Measurements from ENCODE around the gene CD96. TPM values are rescaled to one million over a fixed set of nuclear protein-coding genes. Genes with fewer than 3 reads are reported as not detected.
"Not testable (repeated sequence)": the region's sequence is repeated elsewhere in the genome, so short reads cannot be mapped to it uniquely, and the experiment has no call there.

CD96 gene
- total and polyA plus RNA-seq, 2 donors = 2.1 to 7.6 TPM

DNA sequence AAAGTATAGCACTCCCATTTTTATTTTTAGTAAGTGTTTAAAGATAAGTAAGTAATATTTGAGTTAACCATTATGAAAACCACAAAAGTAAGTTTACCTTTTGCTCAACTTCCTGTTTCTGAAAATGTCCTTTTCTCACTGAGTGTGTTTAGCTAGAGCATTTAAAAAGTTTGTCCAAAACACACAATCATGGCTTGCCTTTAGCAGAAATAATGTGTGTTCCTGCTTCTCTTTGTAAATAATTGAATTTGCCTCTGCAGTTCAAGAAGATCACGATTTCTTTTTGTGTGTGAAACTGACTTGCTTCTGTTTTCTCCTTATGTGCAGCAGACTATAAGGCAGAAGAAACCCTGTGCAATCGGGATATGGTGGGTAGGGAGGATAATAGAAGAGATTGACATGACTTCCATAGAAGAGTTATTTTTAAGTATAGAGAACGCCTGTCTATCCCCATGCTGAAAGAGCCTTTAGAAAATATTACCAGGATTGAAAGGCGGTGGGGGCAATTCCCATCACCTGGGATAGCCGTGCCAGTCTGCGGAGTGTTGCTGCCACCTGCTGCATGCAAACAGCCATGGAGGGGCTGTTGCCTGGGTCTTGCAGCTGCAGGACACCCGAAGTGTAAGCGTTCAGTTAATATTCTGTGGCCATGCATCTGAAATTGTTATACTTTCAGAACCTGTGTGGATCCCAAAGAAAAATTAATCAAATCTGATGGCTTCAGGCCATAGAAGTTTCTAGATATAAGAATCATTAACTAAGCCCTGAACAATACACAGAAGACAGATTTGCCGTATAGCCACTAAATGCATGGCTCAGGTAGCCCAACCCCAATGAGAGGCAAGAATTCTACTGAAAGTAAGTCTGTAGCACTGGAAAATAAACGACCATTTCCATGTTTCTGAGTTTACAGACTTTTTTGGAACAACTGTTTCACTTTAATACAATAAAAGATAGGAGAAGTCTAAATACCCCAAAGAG, 2.4 kb upstream of the CD96 start:
- H3K4me1 ChIP-seq (ENCODE audit: insufficient read depth) = no peaks in the 10 kb centered on the region
- DNase-seq (ENCODE audit: extremely low spot score) = peak; percentile 11
- no peak overlapping the region for H3K27ac ChIP-seq (ENCODE audit: low read depth)
- H3K36me3 ChIP-seq (ENCODE audit: insufficient read depth) = no peaks in the 10 kb centered on the region
- no peak overlapping the region for H3K4me3 ChIP-seq (ENCODE audit: low read depth, low read length)
- WGBS = 27% methylated on average over 10 of the region's 10 CpGs

DNA sequence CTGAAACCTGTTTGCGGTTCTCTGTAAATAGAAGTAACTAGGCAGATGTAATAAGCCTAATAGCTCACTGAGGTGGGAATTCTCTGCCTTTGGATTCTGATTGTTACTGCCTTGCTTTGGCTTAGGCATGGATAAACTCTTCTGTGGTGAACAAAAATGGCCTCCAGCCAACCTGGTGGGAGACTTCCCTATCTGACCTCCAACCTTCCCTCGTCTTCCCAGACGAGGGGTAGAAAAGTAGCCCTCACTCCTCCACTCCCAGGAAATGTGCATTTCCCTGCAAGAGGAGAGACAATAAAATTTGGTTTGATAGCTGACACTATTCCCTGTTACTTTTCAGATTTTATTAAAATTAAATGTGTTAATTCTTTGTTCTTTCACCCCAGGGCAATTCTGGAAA, 606 bp upstream of the CD96 start:
- H3K4me3 ChIP-seq (ENCODE audit: low read depth, low read length) = no peak overlapping the region
- WGBS = 82% methylated on average over 3 of the region's 3 CpGs
- no peak for DNase-seq (ENCODE audit: extremely low spot score)
- H3K36me3 ChIP-seq (ENCODE audit: insufficient read depth) = no peaks in the 10 kb centered on the region
- H3K4me1 ChIP-seq (ENCODE audit: insufficient read depth) = no peaks in the 10 kb centered on the region
- H3K27ac ChIP-seq (ENCODE audit: low read depth) = no peak overlapping the region

DNA sequence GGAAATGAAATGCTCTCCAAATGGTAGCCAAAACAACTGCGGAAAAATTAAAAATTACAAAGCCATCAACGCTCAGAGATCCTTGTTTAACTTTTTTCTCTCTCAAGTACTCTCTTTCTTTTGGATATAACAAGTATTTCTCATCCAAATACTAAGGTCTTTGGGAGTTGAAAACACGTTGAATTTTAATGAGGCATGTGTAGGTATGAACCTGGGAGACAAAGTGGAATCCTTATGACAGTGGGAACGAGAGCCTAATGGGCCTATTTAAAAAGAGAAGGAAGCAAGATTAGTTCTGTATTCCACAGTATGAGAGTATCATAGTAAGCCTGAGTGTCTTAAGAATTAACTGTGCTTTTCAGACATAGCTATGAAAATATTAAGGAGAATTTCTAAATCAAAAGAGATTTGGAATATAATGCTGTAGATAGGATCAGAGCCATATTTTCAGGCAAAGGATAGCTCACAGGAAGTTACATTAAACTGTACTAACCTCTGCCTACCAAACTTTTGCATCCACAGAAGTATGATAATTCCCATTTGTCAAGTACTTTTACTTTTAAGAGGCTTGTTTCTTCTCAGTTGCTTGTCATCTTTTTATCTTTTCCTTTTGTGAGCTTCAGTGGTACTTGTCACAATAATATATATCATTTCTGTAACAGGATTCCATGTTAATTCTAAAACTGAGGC, 759 bp downstream of the CD96 start:
- Histone ChIP-seq H3K4me1 (ENCODE audit: insufficient read depth) (no peaks in the 10 kb centered on the region), H3K36me3 (ENCODE audit: insufficient read depth) (no peaks in the 10 kb centered on the region), H3K27ac (ENCODE audit: low read depth) (peak overlapping the region; percentile 23), H3K4me3 (ENCODE audit: low read depth, low read length) (peak overlapping the region; percentile 22)
- 80% methylated on average over 4 of the region's 4 CpGs for WGBS
- DNase-seq (ENCODE audit: extremely low spot score) = no peak

DNA sequence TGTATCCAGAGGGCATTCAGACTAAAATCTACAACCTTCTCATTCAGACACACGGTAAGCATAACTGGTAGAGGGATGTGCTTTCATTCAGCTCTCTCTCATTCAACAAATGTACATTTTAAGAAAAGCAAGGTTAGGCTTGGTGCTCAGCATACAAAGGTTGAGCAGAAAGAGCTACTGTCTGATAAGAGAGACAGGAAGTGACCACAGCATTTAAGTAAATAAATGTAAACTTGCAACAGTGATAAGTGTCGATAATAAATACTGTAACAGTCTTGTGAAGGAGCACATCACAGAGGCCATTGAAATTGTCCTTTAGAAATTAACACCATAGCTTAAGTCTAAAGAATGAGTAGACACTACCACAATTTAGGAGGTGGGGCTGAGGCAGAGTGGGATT, 3.4 kb downstream of the CD96 start:
- H3K4me3 ChIP-seq (ENCODE audit: low read depth, low read length) = no peak overlapping the region
- H3K36me3 ChIP-seq (ENCODE audit: insufficient read depth) = no peaks in the 10 kb centered on the region
- whole genome bisulfite sequencing = 71% methylated on average over 2 of the region's 2 CpGs
- no peaks in the 10 kb centered on the region for H3K4me1 ChIP-seq (ENCODE audit: insufficient read depth)
- DNase-seq (ENCODE audit: extremely low spot score) = no peak
- peak overlapping the region; percentile 5 for H3K27ac ChIP-seq (ENCODE audit: low read depth)

DNA sequence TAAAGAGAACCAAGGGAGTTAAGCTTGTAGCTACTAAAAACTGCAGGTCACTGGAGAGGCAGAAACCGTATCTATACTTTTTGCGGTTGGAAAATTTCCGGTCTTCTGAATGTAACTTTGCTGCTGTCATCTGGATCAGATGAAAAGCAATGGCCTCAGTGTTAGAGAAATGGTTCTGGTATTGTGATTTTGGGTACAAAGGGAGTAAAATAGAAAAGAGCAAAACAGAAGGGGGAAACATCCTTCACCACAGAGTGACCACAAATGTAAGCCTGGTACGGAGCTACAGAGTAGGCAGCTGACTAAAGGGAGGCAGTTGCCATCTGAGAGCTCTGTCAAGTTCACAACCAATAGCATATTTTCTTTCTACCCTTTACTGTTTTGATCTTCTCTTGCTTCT, 5.6 kb downstream of the CD96 start:
- 84% methylated on average over 4 of the region's 4 CpGs for WGBS
- DNase-seq (ENCODE audit: extremely low spot score) = no peak
- H3K27ac ChIP-seq (ENCODE audit: low read depth) = no peak overlapping the region

DNA sequence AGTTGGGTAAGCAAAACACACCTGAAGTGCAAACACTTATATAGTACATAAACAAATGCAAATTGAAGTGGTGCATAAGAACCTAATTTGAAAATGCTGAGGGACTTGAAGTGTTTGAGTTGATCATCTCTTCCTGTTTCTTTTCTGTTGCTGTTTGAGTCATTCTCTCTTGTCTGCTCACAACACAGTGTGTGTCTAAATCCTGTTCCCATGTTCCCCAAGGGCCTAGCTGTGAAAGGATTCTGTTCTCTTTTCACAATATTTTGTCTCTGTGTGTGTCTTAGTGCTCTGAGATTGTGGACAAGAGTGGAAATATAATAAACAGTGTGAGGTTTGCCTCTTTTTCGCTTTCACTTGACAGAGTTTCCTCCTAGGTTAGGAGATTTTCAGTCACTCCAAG, 6.1 kb downstream of the CD96 start:
- Histone ChIP-seq H3K36me3 (ENCODE audit: insufficient read depth) (no peaks in the 10 kb centered on the region), H3K4me1 (ENCODE audit: insufficient read depth) (no peaks in the 10 kb centered on the region), H3K27ac (ENCODE audit: low read depth) (no peak overlapping the region), H3K4me3 (ENCODE audit: low read depth, low read length) (no peak overlapping the region)
- WGBS = 89% methylated on average over 1 of the region's 1 CpG
- no peak for DNase-seq (ENCODE audit: extremely low spot score)

More for the DNA sequence above, 5.6 kb downstream of the CD96 start:
- H3K36me3 ChIP-seq (ENCODE audit: insufficient read depth) = no peaks in the 10 kb centered on the region
- H3K4me3 ChIP-seq (ENCODE audit: low read depth, low read length) = no peak overlapping the region
- no peaks in the 10 kb centered on the region for H3K4me1 ChIP-seq (ENCODE audit: insufficient read depth)

DNA sequence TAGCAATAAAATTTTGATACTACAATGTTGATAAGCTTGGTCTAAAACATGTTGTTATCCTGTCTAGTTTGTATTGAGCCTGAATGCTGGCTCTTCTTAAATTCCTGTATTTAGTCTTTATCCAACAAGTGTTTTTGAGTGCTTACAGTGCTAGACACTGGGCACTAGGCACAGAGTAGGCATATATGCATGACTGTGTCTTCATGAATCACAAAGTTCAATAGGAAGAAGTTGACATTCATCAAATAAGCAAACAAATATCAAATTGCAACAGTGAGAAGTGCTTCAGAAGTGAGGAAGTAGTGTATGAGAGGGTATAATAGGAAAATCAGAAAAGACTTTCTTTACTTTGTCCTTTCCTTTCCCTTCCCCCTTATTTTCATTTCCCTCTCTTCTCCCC, 6.8 kb downstream of the CD96 start:
- Histone ChIP-seq H3K4me1 (ENCODE audit: insufficient read depth) (no peaks in the 10 kb centered on the region), H3K27ac (ENCODE audit: low read depth) (no peak overlapping the region), H3K4me3 (ENCODE audit: low read depth, low read length) (no peak overlapping the region), H3K36me3 (ENCODE audit: insufficient read depth) (no peaks in the 10 kb centered on the region)
- DNase-seq (ENCODE audit: extremely low spot score) = no peak

DNA sequence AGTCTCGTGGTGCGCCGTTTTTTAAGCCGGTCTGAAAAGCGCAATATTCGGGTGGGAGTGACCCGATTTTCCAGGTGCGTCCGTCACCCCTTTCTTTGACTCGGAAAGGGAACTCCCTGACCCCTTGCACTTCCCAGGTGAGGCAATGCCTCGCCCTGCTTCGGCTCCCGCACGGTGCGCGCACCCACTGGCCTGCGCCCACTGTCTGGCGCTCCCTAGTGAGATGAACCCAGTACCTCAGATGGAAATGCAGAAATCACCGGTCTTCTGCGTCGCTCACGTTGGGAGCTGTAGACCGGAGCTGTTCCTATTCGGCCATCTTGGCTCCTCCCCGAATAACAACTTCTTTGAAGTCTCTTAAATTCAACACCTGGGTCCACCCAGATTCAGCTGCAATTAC, 19.9 kb downstream of the CD96 start:
- not testable (repeated sequence) for H3K27ac ChIP-seq (ENCODE audit: low read depth); DNase-seq (ENCODE audit: extremely low spot score); H3K36me3 ChIP-seq (ENCODE audit: insufficient read depth); H3K4me3 ChIP-seq (ENCODE audit: low read depth, low read length); H3K4me1 ChIP-seq (ENCODE audit: insufficient read depth)
- WGBS = 91% methylated on average over 16 of the region's 25 CpGs

DNA sequence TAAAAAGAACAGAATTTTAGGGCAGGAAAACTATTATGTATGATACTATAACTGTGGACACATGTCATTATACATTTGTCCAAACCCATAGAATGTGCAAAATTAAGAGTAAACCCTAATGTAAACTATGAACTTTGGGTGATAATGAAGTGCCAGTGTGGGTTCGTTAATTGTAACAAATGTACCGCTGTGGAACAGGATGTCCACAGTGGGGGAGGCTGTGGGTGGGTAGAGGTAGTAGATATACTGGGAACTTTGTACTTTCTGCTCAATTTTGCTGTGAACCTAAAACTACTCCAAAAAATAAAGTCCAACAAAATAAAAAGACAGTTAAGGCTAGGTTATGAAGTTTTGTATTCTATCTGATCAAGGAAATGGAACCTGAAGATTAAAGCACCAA, 24.8 kb downstream of the CD96 start:
- no peak for DNase-seq (ENCODE audit: extremely low spot score)
- H3K27ac ChIP-seq (ENCODE audit: low read depth) = no peak overlapping the region
- H3K4me3 ChIP-seq (ENCODE audit: low read depth, low read length) = no peak overlapping the region
- WGBS = 57% methylated on average over 2 of the region's 2 CpGs
- H3K36me3 ChIP-seq (ENCODE audit: insufficient read depth) = no peaks in the 10 kb centered on the region
- no peaks in the 10 kb centered on the region for H3K4me1 ChIP-seq (ENCODE audit: insufficient read depth)

DNA sequence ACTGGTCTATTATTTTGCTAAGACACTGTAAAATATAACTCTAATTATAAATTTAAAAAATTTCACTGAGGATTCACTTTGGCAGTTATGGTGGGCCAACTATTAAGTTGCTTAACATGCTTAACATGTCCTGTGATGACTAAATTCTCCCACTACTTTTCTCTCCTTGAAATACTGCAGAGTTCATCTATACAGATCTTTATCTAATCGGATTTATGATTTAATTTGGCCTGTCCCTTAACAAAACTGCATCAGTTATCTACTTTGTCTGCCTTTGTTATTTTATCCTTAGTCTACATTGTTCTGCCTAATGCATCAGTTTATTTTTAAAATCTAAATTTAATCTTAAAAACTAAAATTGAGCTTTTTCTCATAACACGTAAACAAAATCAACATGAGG, 26.4 kb downstream of the CD96 start:
- no peak overlapping the region for H3K27ac ChIP-seq (ENCODE audit: low read depth)
- no peaks in the 10 kb centered on the region for H3K36me3 ChIP-seq (ENCODE audit: insufficient read depth)
- no peak for DNase-seq (ENCODE audit: extremely low spot score)
- WGBS = 78% methylated on average over 2 of the region's 2 CpGs
- H3K4me3 ChIP-seq (ENCODE audit: low read depth, low read length) = no peak overlapping the region
- no peaks in the 10 kb centered on the region for H3K4me1 ChIP-seq (ENCODE audit: insufficient read depth)

DNA sequence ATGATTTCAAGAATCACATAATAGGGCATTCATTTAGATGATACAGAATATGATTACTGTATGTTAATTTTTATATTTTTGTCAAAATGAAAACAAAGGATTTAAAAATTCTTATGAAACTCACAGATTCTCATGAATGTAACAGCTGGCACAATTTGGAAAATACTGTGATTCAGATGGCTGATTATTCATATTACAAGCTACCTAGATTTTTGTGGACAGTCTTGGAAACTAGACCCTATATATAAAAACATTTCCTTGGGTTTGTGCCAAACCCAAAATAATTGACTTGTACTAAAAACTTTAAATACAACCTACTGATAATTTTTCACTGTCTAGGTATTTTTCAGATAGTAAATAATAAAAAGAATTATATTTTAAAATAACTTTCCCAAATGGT, 26.9 kb downstream of the CD96 start:
- H3K4me1 ChIP-seq (ENCODE audit: insufficient read depth) = no peaks in the 10 kb centered on the region
- no peak overlapping the region for H3K27ac ChIP-seq (ENCODE audit: low read depth)
- DNase-seq (ENCODE audit: extremely low spot score) = no peak
- no peak overlapping the region for H3K4me3 ChIP-seq (ENCODE audit: low read depth, low read length)
- H3K36me3 ChIP-seq (ENCODE audit: insufficient read depth) = no peaks in the 10 kb centered on the region

DNA sequence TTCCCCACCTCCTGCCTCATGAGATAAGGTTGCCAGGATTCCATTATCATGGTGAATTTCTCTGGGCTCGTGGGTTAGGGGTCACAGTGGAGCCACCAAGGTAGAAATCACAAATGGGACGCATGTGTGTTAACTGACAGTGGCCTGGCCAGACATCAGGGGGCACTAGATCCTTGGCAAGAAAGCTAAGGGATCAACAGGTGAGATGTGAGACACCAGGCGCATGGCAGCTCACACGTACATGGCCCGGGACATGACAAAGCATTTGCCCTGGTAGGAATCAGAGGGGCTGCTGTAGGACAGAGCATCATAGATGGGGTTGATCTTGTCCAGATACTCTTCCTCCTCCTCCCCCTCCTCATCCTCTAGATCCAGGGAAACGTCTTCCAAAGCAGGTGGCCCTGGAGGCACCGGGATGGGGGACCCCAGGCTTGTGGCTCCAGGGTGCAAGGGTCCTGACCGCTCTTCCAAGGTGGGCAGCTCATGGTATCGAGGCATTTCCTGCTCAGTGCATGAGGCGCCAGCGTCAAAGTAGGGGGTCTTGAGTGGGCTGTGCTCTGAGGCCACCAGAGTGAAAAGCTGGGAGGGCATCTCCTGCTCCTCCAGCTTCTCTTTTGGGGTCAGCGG, 28.5 kb downstream of the CD96 start:
- no peaks in the 10 kb centered on the region for H3K4me1 ChIP-seq (ENCODE audit: insufficient read depth)
- no peak overlapping the region for H3K4me3 ChIP-seq (ENCODE audit: low read depth, low read length)
- 96% methylated on average over 12 of the region's 12 CpGs for WGBS
- no peak overlapping the region for H3K27ac ChIP-seq (ENCODE audit: low read depth)
- DNase-seq (ENCODE audit: extremely low spot score) = no peak
- H3K36me3 ChIP-seq (ENCODE audit: insufficient read depth) = no peaks in the 10 kb centered on the region

DNA sequence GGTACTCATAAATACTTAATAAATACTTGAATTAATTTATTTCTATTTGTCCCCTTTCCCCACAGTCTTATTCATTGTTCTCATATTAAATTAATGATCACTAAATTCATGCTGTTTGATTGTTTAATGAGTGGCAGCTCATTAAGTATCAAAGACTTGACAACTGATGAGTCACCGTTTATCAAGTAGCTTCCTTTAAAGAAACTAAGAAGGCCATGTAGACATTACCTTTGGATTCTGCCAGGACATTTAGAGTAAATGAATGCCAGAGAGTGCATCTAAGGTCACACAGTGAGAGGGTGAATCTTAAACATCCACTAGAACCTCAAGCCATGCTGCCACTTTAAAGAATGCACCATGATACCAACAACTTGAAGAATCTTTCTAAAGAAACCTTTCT, 29.3 kb downstream of the CD96 start:
- WGBS = 94% methylated on average over 1 of the region's 1 CpG
- no peak overlapping the region for H3K4me3 ChIP-seq (ENCODE audit: low read depth, low read length)

More for the DNA sequence above, 29.3 kb downstream of the CD96 start:
- no peaks in the 10 kb centered on the region for H3K36me3 ChIP-seq (ENCODE audit: insufficient read depth)
- no peak for DNase-seq (ENCODE audit: extremely low spot score)
- no peak overlapping the region for H3K27ac ChIP-seq (ENCODE audit: low read depth)
- no peaks in the 10 kb centered on the region for H3K4me1 ChIP-seq (ENCODE audit: insufficient read depth)
